Astrocyte (in vitro differentiated cells and primary cell): ENCODE results near the gene IMMP2L.

Source experiments
- EZH2 ChIP-seq: IDR thresholded peaks from 2 replicates; pipeline ENCODE4 v1.6.1; 2012; ENCODE audit warnings: mild to moderate bottlenecking, low read length, inconsistent platforms; ENCODE audit not compliant: insufficient read depth
- TF ChIP-seq, protein P1 (sequence below): IDR thresholded peaks from 2 replicates; pipeline ENCODE4 v1.5.1; 2011; ENCODE audit warnings: low read depth, mild to moderate bottlenecking, inconsistent platforms, low read length, moderate library complexity; ENCODE audit not compliant: insufficient read depth

DNA sequence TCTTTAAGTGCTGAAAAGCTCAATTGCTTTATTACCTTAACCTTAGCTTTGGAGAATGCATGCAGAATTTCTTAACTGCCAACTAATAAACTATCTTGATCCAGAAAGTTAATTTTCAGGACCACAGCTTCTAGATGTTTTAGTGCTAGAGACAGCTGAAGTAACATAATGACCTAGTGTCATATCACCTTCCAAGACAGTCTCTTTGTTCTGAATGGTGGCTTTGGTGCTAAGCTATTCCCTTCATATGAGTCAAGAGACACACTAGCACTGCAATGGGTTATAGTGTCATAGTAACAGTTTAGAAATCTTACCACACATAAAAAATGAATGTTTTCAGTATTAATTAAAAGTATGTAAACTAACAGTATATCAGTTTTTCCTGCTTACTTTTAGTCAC is 586.8 kb downstream of the IMMP2L start:
- TF ChIP-seq, protein P1, sequence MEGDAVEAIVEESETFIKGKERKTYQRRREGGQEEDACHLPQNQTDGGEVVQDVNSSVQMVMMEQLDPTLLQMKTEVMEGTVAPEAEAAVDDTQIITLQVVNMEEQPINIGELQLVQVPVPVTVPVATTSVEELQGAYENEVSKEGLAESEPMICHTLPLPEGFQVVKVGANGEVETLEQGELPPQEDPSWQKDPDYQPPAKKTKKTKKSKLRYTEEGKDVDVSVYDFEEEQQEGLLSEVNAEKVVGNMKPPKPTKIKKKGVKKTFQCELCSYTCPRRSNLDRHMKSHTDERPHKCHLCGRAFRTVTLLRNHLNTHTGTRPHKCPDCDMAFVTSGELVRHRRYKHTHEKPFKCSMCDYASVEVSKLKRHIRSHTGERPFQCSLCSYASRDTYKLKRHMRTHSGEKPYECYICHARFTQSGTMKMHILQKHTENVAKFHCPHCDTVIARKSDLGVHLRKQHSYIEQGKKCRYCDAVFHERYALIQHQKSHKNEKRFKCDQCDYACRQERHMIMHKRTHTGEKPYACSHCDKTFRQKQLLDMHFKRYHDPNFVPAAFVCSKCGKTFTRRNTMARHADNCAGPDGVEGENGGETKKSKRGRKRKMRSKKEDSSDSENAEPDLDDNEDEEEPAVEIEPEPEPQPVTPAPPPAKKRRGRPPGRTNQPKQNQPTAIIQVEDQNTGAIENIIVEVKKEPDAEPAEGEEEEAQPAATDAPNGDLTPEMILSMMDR, result no peak
- TF ChIP-seq EZH2, result no peak
